TTC549 (cell line): ENCODE data around the gene EPHA2.
"Not testable (repeated sequence)": the region's sequence is repeated elsewhere in the genome, so short reads cannot be mapped to it uniquely, and the experiment has no call there.

Source experiments
- FAIRE-seq: peaks from 2 replicates; lab custom pipeline; 2012; peaks lifted over from hg19 to GRCh38; lab: Jason Lieb, UNC

Gene EPHA2

GRCh38 chr1:16119504-16119903, 36.4 kb downstream of the EPHA2 start:
- no peak for FAIRE-seq

DNA sequence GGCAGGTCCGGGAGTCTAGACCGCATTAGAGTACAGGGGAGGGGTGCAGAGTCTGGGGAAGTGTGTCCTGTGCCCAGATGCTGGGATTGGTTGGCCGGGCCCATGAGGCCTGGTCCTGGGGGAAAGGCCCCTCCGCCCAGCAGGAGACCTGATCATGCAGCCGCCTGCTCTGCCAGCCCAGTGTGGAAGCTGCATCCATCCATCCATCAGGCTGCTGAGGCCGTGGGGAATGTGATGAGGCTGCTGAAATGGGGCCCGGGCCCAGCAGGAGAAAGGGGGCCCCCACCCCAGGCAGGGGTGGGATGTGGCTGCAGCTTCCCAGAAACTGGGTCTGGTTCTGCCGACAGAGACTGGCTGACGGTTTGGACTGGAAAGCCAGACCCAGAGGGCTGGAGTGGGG, 37.2 kb downstream of the EPHA2 start:
- no peak for FAIRE-seq

- no peak for FAIRE-seq
Measured at GRCh38 chr1:16117936-16118335, 37.9 kb downstream of the EPHA2 start.

DNA sequence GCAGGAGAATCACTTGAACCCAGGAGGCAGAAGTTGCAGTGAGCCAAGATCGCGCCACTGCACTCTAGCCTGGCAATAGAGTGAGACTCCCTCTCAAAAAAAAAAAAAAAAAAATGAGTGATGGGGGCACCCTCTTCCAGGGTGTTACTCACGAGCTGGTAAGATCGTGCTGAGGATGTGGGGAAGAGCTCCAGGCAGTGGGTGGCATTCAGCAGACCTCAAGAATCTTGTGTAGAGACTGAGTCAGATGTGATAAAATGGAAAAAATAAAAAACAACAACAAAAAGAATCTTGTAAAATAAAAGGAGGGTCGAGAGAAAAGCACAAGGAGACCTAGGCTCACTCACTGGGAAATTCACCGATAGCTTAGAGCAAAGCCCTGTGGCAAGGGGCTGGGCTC, 38.5 kb downstream of the EPHA2 start:
- no peak for FAIRE-seq

DNA sequence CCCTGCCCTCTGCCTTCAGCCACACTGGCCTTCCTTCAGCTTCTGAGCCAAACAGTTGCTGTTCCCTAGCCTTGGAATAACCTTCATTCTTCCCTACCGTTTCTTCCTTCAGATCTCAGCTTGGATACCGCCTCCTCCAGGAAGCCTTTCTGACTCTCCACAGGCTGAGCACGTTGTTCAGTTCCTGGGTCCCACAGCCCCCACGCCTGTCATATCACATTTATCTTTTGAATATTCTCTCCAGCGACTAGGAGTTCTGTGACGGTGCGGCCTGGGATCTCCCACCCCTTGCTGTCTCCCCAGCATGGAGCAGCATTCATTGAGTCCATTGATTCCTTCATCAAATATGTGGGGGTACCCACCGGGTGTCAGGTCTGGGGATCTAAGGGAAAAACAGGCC, 39.2 kb downstream of the EPHA2 start:
- no peak for FAIRE-seq

- no peak for FAIRE-seq
Measured at GRCh38 chr1:16116002-16116401, 39.9 kb downstream of the EPHA2 start.

DNA sequence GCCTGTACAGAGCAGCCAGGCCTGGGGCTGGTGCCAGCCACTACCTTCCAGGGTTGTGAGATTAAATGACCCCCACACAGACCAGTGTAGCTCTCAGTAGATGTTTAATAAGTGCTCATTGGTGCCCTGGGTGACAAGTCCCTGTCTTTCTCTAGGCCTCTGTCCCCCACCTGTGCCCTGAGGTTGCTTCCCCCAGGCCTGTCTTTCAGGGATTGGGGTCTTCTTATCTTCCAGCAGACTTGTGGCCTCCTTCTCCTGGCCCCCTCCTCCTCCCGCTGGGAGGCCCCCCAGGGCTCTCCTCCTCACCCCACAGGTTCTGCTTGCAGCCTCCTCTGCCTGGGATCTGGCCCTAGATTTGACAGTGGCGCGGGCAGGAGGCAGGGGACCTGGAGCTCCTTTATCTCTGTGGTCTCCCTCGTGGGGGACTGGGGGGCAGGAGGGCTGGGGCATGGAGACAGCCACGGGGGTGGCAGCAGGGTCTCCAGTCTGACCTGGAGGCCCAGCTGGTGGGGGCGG, 40.3 kb downstream of the EPHA2 start:
- no peak for FAIRE-seq

DNA sequence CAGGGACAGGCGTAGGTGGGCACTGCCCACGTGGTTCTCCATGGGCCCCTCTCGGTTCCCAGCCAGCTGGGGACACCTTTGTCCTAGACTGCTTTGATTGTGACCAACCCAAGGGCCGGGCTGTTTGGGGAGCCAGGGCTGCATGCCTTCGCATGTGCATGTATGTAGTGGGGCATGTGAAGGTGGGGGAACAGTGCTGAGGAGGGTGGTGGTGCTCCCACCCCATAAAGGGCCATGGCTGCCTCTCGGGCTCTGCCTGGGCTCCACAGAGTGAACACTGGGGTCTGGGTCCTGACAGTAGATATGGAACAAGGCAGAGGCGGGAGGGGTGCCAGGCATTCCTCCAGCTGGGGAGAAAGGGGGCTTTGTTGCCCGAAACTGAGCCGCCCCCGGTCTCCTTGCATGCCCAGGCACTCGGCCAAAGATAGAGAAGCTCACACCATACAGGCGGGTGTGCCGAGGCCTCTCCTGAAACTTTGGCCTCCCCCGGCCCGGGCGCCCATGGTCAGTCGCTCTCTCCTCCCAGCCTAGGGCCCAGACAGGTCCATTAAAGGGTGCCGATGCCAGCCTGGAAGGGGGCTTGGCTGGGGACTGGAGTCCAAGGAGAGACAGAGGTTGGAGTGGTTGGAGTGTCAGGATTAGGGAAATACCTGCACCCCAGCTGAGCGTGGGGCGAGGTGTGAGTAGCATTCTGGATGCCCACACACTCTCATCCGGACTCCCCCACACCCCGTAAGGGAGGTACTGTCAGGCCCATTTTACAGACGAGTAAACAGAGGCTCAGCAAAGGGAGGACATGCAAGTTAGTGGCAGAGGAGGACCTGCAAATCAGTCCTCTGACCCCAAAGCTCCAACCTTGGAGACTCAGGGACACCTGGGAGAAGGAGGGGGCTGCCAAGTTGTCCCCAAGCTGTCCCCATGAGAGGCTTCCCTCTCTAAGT, 41.1 kb downstream of the EPHA2 start:
- FAIRE-seq, result no peak

- no peak for FAIRE-seq
Measured at GRCh38 chr1:16112596-16113555, 43.0 kb downstream of the EPHA2 start.

DNA sequence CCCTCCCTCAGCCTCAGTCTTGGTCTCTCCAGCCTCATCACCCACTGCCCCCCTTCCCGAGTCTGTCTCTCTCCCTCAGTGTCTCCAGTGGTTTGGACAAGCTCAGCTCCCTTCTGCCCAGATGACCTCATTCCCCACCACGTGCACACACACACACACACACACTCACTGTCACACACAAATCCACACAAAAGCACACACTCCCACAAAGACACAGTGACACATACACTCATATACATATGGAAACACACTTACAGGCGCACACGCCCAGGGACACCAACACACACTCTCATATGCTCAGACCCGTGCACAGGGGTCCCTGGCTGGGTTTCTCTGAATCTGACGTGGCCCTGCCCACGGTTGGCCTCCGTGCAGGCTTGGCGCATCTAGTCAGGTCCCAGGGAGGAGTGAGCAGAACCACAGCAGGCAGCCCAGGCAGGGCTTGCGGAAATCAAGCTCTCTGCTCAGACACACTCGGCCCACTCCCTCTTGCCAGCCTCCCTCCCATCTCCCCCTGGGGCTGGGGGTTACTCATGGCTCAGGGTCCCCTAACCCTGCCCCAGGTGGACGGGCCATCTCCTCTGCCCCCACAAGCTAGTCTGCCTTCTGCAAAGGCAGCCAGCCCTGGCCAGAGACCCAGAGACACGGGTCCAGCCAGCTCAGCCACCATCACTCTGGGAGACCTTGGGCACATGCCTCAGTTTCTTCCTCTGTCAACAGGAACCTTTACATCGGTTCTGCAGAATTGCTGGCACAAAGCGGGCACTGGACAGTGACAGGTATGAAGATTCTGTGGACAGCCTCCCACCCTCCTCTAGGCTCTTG, 43.9 kb downstream of the EPHA2 start:
- FAIRE-seq, result no peak

GRCh38 chr1:16110884-16111283, 45.0 kb downstream of the EPHA2 start:
- FAIRE-seq, result no peak

DNA sequence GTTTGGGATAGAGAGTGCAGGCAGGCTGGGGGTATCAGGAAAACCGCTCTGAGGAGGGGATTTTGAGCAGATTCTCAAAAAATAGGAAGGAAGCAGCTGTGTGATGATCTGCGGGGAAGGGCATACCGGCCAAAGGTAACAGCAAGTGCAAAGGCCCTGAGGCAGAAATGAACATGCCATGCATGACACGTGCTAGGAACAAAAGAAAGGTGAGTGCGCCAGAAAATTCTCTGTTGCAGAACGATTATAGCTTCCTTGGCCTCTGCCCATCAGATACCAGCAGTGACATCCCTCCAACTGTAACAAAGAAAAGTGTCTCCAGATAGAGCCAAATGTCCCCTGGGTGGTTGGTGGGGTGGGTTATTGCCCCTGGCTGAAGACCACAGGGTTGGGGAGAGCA, 45.4 kb downstream of the EPHA2 start:
- no peak for FAIRE-seq

- FAIRE-seq, result no peak
Measured at GRCh38 chr1:16109571-16109970, 46.3 kb downstream of the EPHA2 start.

DNA sequence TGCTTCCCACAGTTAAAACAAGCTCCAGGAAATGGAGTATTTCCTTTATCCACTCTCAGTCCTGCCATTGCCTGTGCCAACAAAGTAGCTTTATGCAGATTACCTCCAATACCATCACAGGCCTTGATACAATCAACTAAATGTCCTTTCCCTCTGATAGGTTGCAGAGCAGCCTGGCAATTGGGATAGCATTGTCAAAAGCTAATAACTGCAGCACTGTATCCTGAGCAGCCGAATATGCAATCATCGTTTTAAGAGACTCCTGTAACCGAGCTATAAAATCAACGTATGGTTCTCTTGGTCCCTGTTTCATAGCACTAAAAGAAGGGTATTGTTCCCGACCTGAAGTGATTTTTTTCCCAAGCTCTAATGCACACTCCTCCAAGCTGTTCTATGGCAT, 48.8 kb downstream of the EPHA2 start:
- not testable (repeated sequence) for FAIRE-seq

- FAIRE-seq, result no peak
Measured at GRCh38 chr1:16101623-16102022, 54.2 kb downstream of the EPHA2 start.

DNA sequence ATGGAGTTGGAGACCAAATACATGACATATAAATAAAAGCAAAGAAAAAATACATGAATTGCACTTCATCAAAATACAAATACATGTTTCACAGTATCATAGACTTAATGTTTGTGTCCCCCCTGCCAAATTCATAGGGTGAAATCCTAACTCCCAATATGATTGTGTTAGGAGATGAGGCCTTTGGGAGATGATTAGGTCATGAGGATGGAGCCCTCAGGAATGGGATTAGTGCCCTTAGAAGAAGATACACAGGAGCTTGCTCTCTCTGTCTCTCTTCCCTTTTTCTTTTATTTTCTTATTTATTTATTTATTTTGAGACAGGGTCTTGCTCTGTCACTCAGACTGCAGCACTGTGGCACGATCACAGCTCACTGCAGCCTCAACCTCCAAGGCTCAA, 56.5 kb downstream of the EPHA2 start:
- no peak for FAIRE-seq

GRCh38 chr1:16095447-16095846, 60.4 kb downstream of the EPHA2 start:
- FAIRE-seq, result no peak

GRCh38 chr1:16094453-16095158, 61.3 kb downstream of the EPHA2 start:
- FAIRE-seq, result no peak

- no peak for FAIRE-seq
Measured at GRCh38 chr1:16093611-16094010, 62.3 kb downstream of the EPHA2 start.

DNA sequence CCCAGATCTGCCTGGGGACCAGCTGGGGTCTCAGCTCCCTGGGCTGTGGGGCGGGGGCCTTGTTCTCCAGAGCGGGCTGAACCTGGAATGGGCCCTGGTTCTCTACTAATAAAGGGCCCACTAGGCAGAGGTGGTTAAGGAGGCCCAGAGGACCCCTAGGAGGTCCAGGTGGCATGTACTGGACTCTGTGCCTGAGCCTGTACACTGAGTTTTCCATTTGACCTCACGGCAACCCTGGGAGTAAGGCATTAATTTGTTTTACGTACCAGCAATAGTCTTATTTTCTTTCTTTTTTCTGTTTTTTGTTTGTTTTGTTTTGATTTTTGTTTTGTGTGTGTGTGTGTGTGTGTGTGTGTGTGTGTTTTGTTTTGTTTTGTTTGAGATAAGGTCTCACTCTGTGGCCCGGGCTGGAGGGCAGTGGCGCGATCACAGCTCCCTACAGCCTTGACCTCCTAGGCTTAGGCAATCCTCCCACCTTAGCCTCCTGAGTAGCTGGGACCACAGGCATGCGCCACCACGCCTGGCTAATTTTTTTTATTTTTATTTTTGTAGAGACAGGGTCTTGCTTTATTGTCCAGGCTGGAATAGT, 62.9 kb downstream of the EPHA2 start:
- FAIRE-seq, result no peak
